Dedifferentiated amniotic fluid mesenchymal stem cell (primary cell): ENCODE data around the gene CYS1.
A peak's percentile ranks its signal among the peaks of the same experiment; 100 is the strongest.
"Not testable (repeated sequence)": the region's sequence is repeated elsewhere in the genome, so short reads cannot be mapped to it uniquely, and the experiment has no call there.

Experiments
- DNase-seq: peaks from one replicate; pipeline ENCODE4 v3.0.0-alpha.2; 2016; ENCODE audit errors: extremely low spot score

The CYS1 gene

DNA sequence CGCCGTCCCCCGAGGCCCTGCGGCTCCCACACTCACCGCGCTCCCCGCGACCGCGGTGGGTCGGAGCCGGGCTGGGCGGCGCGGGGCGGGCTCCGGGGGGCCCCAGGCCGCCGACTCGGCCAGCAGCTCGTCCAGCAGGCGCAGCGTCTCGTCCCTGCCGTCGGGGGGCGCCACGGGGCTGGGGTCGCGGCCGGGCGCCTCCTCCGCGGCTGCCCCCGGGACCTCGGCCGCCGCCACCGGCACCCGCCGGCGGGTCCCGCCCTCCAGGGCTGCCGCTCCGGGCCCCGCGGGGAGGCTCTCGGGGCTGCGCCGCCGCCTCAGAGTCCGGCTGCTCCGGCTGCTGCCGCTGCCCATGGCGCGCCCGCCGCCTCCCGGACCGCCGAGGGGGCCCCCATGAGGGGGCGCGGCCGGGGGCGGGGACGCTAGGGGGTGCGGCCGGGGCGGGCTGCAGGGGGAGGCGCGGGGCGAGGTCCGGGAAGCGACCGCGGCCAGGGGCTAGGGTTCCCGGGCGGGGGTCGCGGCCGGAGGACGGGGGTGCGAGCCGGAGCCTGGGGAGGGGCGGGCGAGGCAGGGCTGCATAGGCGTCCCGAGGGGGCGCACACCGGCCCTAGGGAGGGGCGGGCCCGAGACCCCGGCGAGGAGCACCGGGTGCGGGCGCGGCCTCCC lies at the start of gene CYS1:
Gene CYS1 (minus strand): TSS at position 542 of the 666 bp plus-strand sequence. CDS start 188 bp downstream, at position 354.
- DNase-seq: no peak

- DNase-seq: no peak
Measured at GRCh38 chr2:10129490-10129889, 49.3 kb upstream of the CYS1 start.

DNA sequence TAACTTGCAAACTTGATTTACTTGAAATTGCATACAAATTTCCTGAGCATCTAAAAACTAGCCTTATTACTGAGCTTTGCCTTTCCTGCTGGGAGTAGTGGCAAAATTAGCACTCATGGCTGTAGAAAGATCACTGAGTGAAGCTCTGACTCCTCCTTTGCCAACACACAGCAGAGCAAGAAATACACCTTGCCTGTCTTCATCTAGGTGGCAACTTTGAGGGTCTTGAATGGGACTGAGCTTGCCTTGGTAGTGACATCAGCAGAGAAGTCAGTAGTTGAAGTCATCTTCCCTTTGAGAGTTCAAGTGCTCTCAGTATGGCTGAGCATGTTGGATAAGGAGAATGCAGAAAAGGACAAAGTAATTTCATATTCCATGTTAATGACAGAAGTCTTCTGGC lies 48.2 kb upstream of the CYS1 start:
- no peak for DNase-seq

DNA sequence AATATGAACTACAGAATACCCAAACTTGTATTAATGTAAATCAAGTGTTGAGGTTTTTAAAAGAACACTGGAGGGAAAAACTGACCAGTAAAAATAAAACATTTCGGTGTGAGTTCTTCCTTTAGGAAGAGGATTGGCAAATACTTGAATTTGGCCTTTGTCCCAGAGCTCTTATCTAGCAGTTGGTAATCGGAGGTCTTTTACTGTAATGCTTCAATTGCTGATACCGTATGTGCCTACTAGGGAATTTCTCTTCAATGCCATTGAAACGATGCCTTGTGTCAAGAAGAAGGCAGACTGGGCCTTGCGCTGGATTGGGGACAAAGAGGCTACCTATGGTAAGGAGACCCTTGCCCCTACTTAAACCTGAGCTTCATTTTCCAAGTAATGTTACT lies 46.4 kb upstream of the CYS1 start:
- no peak for DNase-seq

GRCh38 chr2:10125842-10126631 lies 45.8 kb upstream of the CYS1 start:
- no peak for DNase-seq

DNA sequence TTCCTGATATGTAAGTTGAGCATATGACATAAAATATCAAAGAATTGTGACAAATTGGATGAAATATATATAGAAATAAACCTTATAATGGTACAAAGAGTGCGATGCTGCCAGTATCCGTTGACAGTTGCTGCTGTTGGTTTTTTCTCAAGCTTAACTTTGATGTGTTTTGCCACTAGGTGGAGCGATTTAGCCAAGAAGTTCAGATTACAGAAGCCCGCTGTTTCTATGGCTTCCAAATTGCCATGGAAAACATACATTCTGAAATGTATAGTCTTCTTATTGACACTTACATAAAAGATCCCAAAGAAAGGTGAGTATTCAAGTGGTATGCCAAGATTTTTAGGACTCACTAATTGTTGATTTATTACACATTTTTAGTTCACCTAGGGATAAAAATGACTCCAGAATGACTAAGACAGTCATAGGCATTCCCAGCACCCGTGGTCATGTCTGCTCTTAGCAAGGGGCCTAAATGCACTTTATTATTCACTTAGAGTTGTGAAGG lies 44.4 kb upstream of the CYS1 start:
- peak; percentile 87 for DNase-seq

DNA sequence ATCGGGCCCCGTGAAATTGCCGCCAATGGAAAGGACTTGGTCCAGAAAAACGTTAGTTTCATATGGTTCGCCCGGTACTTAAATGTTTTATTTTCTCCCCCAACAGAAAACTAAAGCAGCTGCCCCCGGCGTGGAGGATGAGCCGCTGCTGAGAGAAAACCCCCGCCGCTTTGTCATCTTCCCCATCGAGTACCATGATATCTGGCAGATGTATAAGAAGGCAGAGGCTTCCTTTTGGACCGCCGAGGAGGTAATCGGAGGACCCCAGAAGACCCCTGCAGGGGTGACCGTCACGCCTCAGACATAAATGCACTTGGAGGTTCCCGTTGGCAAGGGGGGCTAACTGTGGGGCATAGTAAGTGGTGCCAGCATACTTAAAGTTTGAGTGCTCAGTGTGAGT lies 43.1 kb upstream of the CYS1 start:
- no peak for DNase-seq

GRCh38 chr2:10122500-10123280 lies 42.5 kb upstream of the CYS1 start, which contains the start of gene RRM2:
RRM2 (plus strand) TSS chr2:10122739; CDS start chr2:10122799, 60 bp downstream.
- peak; percentile 76 for DNase-seq

GRCh38 chr2:10120877-10121574 lies 40.8 kb upstream of the CYS1 start:
- no peak for DNase-seq

DNA sequence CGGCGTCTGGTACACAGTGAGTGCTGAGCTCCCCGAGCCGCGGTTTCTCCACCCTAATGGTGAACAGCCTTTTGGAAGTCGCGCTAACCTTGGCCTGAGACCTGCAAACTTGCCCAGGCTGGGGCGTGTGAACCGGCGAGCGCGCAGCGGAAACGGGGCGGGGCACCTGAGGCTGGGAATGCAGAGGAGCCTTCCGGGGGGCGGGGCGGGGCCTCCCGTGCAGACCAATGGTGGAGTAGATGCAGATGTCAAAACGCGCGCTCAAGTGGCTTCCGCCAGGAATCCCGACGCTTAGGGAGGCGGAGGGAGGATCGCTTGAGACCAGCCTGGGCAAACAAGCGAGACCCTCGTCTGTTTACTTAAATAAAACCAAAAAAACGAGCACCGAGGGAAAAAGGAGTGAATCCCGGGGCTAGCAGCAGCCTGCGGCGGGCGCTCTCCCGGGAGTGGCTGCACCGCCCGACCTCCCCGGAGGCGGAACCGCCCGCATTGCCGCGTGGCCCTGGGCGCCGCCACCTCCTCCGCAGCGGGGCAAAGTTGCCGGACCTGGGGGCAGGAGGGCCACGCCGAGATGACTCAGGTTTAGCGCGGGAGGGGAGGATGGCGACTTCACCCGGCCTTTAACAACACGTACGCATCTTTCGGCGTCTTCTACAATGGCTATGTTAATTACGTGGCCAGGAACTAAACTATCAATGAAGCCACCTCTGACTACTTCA lies 40.1 kb upstream of the CYS1 start:
- DNase-seq: peak; percentile 57

DNA sequence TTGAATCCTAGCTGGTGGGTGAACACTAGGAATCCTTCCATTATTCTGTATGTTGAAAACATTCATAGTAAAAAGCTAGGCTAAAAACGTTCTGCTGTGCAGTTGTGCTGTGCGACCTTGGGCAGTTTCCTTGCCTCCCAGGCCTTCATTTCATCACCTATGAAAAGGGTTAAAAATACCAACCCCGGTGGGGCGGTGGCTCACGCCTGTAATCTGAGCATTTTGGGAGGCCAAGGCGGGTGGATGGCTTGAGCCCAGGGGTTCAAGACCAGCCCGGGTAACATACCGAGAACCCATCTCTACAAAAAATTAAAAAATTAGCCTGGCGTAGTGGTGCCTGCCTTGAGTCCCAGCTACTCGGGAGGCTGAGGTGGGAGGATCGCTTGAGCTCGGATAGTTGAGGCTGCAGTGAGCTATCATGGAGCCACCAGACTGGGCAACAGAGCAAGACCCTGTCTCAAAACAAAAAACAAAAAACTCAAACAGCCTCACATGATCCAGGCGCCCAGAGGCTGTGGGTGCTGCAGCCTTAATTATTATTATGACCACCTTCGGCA lies 39.5 kb upstream of the CYS1 start:
- DNase-seq: no peak

- DNase-seq: no peak
Measured at GRCh38 chr2:10119027-10119325, 38.8 kb upstream of the CYS1 start.

DNA sequence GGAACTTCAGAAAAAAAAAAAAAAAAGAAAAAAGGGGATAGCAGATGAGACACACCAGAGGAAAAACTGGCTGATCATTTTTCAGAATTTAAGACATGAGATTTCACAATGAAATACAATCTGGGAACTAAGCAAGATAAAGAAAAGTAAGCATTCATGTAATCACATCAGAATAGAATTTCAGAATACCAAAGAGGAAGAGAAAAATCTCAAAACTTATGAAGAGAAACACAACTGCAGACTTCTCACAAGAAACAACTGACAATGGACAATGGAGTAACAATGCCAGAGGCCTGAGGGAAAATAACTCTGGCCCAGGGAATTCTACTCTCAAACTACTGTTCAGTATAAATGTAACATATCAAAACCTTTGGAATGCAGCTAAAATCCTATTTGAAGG lies 29.1 kb upstream of the CYS1 start:
- DNase-seq: peak; percentile 36

- DNase-seq: not testable (repeated sequence)
Measured at GRCh38 chr2:10104906-10105305, 24.7 kb upstream of the CYS1 start.

GRCh38 chr2:10103179-10103578 lies 23.0 kb upstream of the CYS1 start:
- no peak for DNase-seq

DNA sequence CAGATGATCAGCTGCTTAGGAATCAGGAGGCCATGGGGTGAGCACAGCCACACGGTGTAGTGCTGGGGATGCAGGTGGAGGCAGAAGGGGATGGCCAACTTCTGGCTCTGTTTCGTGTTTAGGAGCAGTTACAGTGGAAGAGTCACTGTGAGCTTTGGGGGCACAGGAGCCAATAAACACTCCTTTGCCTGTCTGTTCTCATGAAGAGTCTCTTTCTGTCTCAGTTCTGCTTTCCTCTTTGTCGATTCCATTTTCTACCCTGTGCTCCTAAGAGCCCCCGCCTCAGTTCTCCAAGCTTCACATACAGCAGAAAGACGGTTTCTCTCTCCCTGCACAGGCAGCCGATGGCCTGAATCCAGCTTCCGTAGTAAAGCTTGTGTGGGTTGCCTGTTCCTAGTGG lies 21.3 kb upstream of the CYS1 start:
- DNase-seq: no peak

DNA sequence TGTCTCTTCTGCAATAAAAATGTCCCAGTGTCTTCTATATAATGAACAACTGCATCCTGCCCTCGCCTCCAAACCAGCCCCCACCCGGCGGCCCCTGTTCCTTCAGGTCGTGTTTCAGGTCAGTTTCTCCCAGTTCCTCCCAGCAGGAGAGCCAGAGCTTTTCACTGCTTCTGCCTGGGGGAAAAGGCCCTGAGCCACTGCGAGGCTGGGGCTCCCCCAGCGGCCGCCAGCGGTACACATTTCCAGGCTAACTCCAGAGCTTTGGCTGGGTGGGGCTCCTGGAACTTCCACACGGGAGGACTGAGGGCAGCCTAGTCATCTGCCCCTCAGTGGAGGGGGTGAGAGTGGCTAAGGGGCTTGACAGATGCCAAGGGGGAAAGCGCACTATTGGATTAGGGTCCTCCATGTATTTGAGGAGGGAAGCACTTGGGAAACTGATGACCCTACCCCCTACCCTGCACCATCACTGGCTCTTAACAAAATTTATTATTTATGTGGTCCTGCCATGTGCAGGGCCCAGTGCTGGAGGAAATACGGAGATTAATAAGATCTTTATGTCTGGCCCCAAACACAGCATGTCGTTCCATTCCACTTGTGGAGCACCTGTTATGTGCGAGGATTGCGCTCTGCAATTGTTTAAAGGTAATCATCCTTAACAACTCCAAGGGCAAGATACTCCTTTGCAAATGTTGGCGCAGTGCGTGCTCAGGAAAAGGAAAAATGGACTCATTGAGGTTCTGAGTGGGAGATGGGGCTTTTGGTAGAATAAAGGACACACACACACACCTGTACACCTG lies 17.3 kb upstream of the CYS1 start:
- DNase-seq: peak; percentile 53

GRCh38 chr2:10096641-10097040 lies 16.4 kb upstream of the CYS1 start:
- DNase-seq: no peak

DNA sequence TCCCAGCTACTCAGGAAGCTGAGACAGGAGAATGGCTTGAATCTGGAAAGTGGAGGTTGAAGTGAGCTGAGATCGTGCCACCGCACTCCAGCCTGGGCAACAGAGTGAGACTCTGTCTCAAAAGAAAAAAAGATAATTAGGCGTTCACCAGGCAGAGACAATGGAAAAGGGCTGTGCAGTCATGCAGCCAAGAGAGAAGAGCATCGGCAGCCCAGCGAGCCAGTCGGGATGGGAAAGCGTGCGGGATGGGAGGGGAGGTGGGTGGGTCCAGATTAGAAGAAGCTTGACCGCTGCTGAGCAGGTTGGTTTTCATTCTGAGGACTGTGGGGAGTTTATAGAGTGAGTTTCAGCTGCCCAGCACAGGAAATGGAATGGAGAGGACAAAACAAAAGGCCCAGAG lies 15.0 kb upstream of the CYS1 start:
- no peak for DNase-seq

- no peak for DNase-seq
Measured at GRCh38 chr2:10094271-10094814, 14.1 kb upstream of the CYS1 start.
